Activated T-helper 9 cell treated with anti-CD3 and anti-CD28 coated beads, Interleukin-2, amount 50 U/mL, for 16 hours (primary cell): ENCODE data around the gene PFDN1.

Source experiments
- DNase-seq: peaks from one replicate; pipeline ENCODE4 v3.0.0-alpha.2; 2020; ENCODE audit warnings: low read depth

PFDN1 gene

GRCh38 chr5:140296289-140296688 lies 6.6 kb downstream of the PFDN1 start:
- DNase-seq, result no peak

- no peak for DNase-seq
Measured at GRCh38 chr5:140295414-140295813, 7.5 kb downstream of the PFDN1 start.

- no peak for DNase-seq
Measured at GRCh38 chr5:140294753-140295152, 8.1 kb downstream of the PFDN1 start.

- DNase-seq, result no peak
Measured at GRCh38 chr5:140293849-140294100, 9.1 kb downstream of the PFDN1 start.

- DNase-seq, result no peak
Measured at GRCh38 chr5:140293091-140293848, 9.6 kb downstream of the PFDN1 start.

- no peak for DNase-seq
Measured at GRCh38 chr5:140292212-140293036, 10.5 kb downstream of the PFDN1 start.

- DNase-seq, result no peak
Measured at GRCh38 chr5:140287801-140288521, 14.9 kb downstream of the PFDN1 start.

- DNase-seq, result no peak
Measured at GRCh38 chr5:140286424-140286823, 16.5 kb downstream of the PFDN1 start.

GRCh38 chr5:140284013-140284412 lies 18.9 kb downstream of the PFDN1 start:
- no peak for DNase-seq

GRCh38 chr5:140282266-140282665 lies 20.6 kb downstream of the PFDN1 start:
- DNase-seq, result no peak

GRCh38 chr5:140275837-140276236 lies 27.1 kb downstream of the PFDN1 start:
- DNase-seq, result no peak

- DNase-seq, result no peak
Measured at GRCh38 chr5:140273401-140273877, 29.5 kb downstream of the PFDN1 start.

GRCh38 chr5:140270008-140270407 lies 32.9 kb downstream of the PFDN1 start:
- DNase-seq, result no peak

GRCh38 chr5:140267559-140268018 lies 35.3 kb downstream of the PFDN1 start:
- DNase-seq, result no peak

- DNase-seq, result no peak
Measured at GRCh38 chr5:140267201-140267540, 35.7 kb downstream of the PFDN1 start.

- no peak for DNase-seq
Measured at GRCh38 chr5:140266471-140267200, 36.3 kb downstream of the PFDN1 start.

GRCh38 chr5:140265845-140266244 lies 37.1 kb downstream of the PFDN1 start:
- no peak for DNase-seq

GRCh38 chr5:140262839-140263238 lies 40.1 kb downstream of the PFDN1 start:
- no peak for DNase-seq

- DNase-seq, result no peak
Measured at GRCh38 chr5:140262221-140262620, 40.7 kb downstream of the PFDN1 start.

GRCh38 chr5:140261403-140262171 lies 41.3 kb downstream of the PFDN1 start:
- DNase-seq, result no peak

- DNase-seq, result no peak
Measured at GRCh38 chr5:140260089-140260656, 42.7 kb downstream of the PFDN1 start.
